ENCODE measurements around the gene SERPINA4. TPM values are rescaled to one million over a fixed set of nuclear protein-coding genes. Genes with fewer than 3 reads are reported as not detected.
A peak's percentile ranks its signal among the peaks of the same experiment; 100 is the strongest.

Gene SERPINA4
- total and polyA plus RNA-seq, 2 of the 13 experiments (the other 11 are each of a cell fraction or from before 2014, with no cell fraction given), result 39.1 to 57.8 TPM

- no peak for TF ChIP-seq ZBTB40 (IDR thresholded peaks at IDR 0.05)
- TF ChIP-seq ZBTB40 (CRISPR knock-in tag; IDR thresholded peaks at IDR 0.05), result no peak
- TF ChIP-seq SAP130 (CRISPR knock-in tag; IDR thresholded peaks at IDR 0.05; ENCODE audit: low read depth), result peak; percentile 41; the same call in 1 of the 2 replicates
- no peak; the same call in 1 of the 2 replicates for TF ChIP-seq SP5 (CRISPR knock-in tag; IDR thresholded peaks at IDR 0.05; ENCODE audit: borderline replicate concordance, low read depth)
- no peak for TF ChIP-seq KLF16 (CRISPR knock-in tag; IDR thresholded peaks at IDR 0.05)
- no peak for TF ChIP-seq ZNF576 (CRISPR knock-in tag; IDR thresholded peaks at IDR 0.05)
- TF ChIP-seq, protein P1, sequence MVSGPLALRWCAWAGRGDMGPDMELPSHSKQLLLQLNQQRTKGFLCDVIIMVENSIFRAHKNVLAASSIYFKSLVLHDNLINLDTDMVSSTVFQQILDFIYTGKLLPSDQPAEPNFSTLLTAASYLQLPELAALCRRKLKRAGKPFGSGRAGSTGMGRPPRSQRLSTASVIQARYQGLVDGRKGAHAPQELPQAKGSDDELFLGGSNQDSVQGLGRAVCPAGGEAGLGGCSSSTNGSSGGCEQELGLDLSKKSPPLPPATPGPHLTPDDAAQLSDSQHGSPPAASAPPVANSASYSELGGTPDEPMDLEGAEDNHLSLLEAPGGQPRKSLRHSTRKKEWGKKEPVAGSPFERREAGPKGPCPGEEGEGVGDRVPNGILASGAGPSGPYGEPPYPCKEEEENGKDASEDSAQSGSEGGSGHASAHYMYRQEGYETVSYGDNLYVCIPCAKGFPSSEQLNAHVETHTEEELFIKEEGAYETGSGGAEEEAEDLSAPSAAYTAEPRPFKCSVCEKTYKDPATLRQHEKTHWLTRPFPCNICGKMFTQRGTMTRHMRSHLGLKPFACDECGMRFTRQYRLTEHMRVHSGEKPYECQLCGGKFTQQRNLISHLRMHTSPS (CRISPR knock-in tag; IDR thresholded peaks at IDR 0.05; ENCODE audit: low read depth), result 0 out of 2 replicates have a peak, but pooled peaks have one; percentile 38
- TF ChIP-seq ZBTB25 (CRISPR knock-in tag; IDR thresholded peaks at IDR 0.05), result no peak
- no peak for TF ChIP-seq CENPX (CRISPR knock-in tag; IDR thresholded peaks at IDR 0.05)
Measured at GRCh38 chr14:94517641-94518257, 43.5 kb upstream of the SERPINA4 start (continued).

All from HepG2 (cell line).